Fibroblast of lung (primary cell): ENCODE data around the gene DNAJC3. TPM values are rescaled to one million over a fixed set of nuclear protein-coding genes. Genes with fewer than 3 reads are reported as not detected.

Source experiments
- DNase-seq, 2 donors: peaks; one replicate each; pipeline versions ENCODE4 v3.0.0 to v3.0.0-alpha.2; 2010; ENCODE audit warnings: low read depth in 2 of 2
- H2AFZ ChIP-seq: 2 replicates; pipeline ENCODE4 v1.5.1; 2012; ENCODE audit warnings: low read length, control low read depth, inconsistent platforms
- H3K27ac ChIP-seq: 2 replicates; pipeline ENCODE4 v1.5.1; 2011; ENCODE audit warnings: low read length, control low read depth; ENCODE audit not compliant: insufficient read depth
- H3K27me3 ChIP-seq: 2 replicates; pipeline ENCODE4 v1.5.1; 2011; ENCODE audit warnings: mild to moderate bottlenecking, low read length; ENCODE audit not compliant: control insufficient read depth, insufficient read depth
- H3K36me3 ChIP-seq: 2 replicates; pipeline ENCODE4 v1.5.1; 2011; ENCODE audit warnings: low read length; ENCODE audit not compliant: control insufficient read depth, insufficient read depth
- H3K4me1 ChIP-seq: 2 replicates; pipeline ENCODE4 v1.5.1; 2011; ENCODE audit warnings: low read length; ENCODE audit not compliant: control insufficient read depth, insufficient read depth; ENCODE audit errors: extremely low read depth
- H3K4me2 ChIP-seq: 2 replicates; pipeline ENCODE4 v1.5.1; 2011; ENCODE audit warnings: low read length, control low read depth; ENCODE audit not compliant: insufficient read depth; ENCODE audit errors: extremely low read depth
- H3K4me3 ChIP-seq, 4 experiments: fragments of 200-600 bp in 1 of 4; sonication (generic) in 1 of 4; replicated peaks in 1 of 4; 2 replicates each; pipeline ENCODE4 v1.5.1; 2011 to 2016; ENCODE audit warnings: low read length in 4 of 4, low read depth in 3 of 4, mild to moderate bottlenecking in 3 of 4, control low read depth in 2 of 4, inconsistent platforms in 1 of 4, mixed read lengths in 1 of 4; ENCODE audit not compliant: insufficient read depth in 1 of 4; ENCODE audit errors: control extremely low read depth in 1 of 4
- H3K79me2 ChIP-seq: 2 replicates; pipeline ENCODE4 v1.5.1; 2012; ENCODE audit warnings: mild to moderate bottlenecking, low read length, inconsistent platforms; ENCODE audit not compliant: control insufficient read depth, insufficient read depth
- H3K9ac ChIP-seq: 2 replicates; pipeline ENCODE4 v1.5.1; 2011; ENCODE audit warnings: mild to moderate bottlenecking, low read length, control low read depth; ENCODE audit not compliant: insufficient read depth
- H3K9me3 ChIP-seq: 2 replicates; pipeline ENCODE4 v1.5.1; 2012; ENCODE audit warnings: low read depth, low read length; ENCODE audit not compliant: control insufficient read depth, insufficient read depth
- H4K20me1 ChIP-seq: 2 replicates; pipeline ENCODE4 v1.5.1; 2011; ENCODE audit warnings: low read length; ENCODE audit not compliant: control insufficient read depth, insufficient read depth; ENCODE audit errors: extremely low read depth
- EZH2 ChIP-seq: IDR thresholded peaks from 2 replicates; pipeline ENCODE4 v1.5.1; 2012; ENCODE audit warnings: low read length, control low read depth, mild to moderate bottlenecking; ENCODE audit errors: missing control alignments
- polyA plus RNA-seq, 2 donors: library from polyadenylated mRNA; depleted of rRNA in 1 of 2; stranded (reverse) in 1 of 2; unstranded in 1 of 2; fragments of >200 nt; gene quantifications; 2 replicates each; pipeline ENCODE4 v1.2.1, GENCODE V29; 2011 to 2012; ENCODE audit warnings: missing spikeins in 1 of 2
- total RNA-seq: library from RNA; depleted of rRNA; stranded (reverse); fragments of >200 nt; gene quantifications from 2 replicates; pipeline ENCODE4 v1.2.1, GENCODE V29; 2014
- TF ChIP-seq, protein P1 (sequence below), 2 donors: IDR thresholded peaks in 1 of 2; conservative IDR thresholded peaks in 1 of 2; 1 replicate in 1 of 2; 2 replicates in 1 of 2; pipeline ENCODE4 v1.5.1; 2011 to 2012; ENCODE audit warnings: low read length in 2 of 2, control low read depth in 1 of 2, inconsistent platforms in 1 of 2, low read depth in 1 of 2, mild to moderate bottlenecking in 1 of 2

DNAJC3 gene
- total and polyA plus RNA-seq, 2 donors (not counting 1 experiment from before 2014, with no cell fraction given): 37.6 to 55.5 TPM

GRCh38 chr13:95822303-95822702 is 145.4 kb downstream of the DNAJC3 start:
- Histone ChIP-seq H2AFZ (no peak overlapping the region), H4K20me1 (no peaks in the 10 kb centered on the region), H3K4me1 (no peaks in the 10 kb centered on the region), H3K27ac (no peak overlapping the region), H3K4me2 (no peak overlapping the region), H3K9ac (no peak overlapping the region), H3K9me3 (no peaks in the 10 kb centered on the region), H3K36me3 (no peaks in the 10 kb centered on the region), H3K79me2 (no peaks in the 10 kb centered on the region), H3K4me3 (no peak overlapping the region), H3K27me3 (no peaks in the 10 kb centered on the region)
- no peak for TF ChIP-seq EZH2
- TF ChIP-seq, protein P1, sequence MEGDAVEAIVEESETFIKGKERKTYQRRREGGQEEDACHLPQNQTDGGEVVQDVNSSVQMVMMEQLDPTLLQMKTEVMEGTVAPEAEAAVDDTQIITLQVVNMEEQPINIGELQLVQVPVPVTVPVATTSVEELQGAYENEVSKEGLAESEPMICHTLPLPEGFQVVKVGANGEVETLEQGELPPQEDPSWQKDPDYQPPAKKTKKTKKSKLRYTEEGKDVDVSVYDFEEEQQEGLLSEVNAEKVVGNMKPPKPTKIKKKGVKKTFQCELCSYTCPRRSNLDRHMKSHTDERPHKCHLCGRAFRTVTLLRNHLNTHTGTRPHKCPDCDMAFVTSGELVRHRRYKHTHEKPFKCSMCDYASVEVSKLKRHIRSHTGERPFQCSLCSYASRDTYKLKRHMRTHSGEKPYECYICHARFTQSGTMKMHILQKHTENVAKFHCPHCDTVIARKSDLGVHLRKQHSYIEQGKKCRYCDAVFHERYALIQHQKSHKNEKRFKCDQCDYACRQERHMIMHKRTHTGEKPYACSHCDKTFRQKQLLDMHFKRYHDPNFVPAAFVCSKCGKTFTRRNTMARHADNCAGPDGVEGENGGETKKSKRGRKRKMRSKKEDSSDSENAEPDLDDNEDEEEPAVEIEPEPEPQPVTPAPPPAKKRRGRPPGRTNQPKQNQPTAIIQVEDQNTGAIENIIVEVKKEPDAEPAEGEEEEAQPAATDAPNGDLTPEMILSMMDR (conservative IDR thresholded peaks at IDR 0.05 in 1 of 2, IDR thresholded peaks at IDR 0.05 in 1 of 2; ENCODE audit: low read depth in 1 of 2, low read length in 2 of 2): no peak
- DNase-seq: no peak

GRCh38 chr13:95833126-95833525 is 156.2 kb downstream of the DNAJC3 start:
- Histone ChIP-seq H3K9ac (no peak overlapping the region), H3K27me3 (no peaks in the 10 kb centered on the region), H4K20me1 (no peaks in the 10 kb centered on the region), H3K4me1 (no peaks in the 10 kb centered on the region), H3K27ac (no peak overlapping the region), H3K9me3 (no peaks in the 10 kb centered on the region), H3K4me3 (no peak overlapping the region), H3K79me2 (no peaks in the 10 kb centered on the region), H2AFZ (no peak overlapping the region), H3K36me3 (no peaks in the 10 kb centered on the region), H3K4me2 (no peak overlapping the region)
- no peak for DNase-seq
- TF ChIP-seq, protein P1 (conservative IDR thresholded peaks at IDR 0.05 in 1 of 2, IDR thresholded peaks at IDR 0.05 in 1 of 2; ENCODE audit: low read depth in 1 of 2, low read length in 2 of 2): no peak
- no peak for TF ChIP-seq EZH2

GRCh38 chr13:95833719-95834118 is 156.8 kb downstream of the DNAJC3 start:
- Histone ChIP-seq H3K4me1 (no peaks in the 10 kb centered on the region), H4K20me1 (no peaks in the 10 kb centered on the region), H3K36me3 (no peaks in the 10 kb centered on the region), H3K4me3 (no peak overlapping the region), H2AFZ (no peak overlapping the region), H3K9ac (no peak overlapping the region), H3K9me3 (no peaks in the 10 kb centered on the region), H3K27ac (no peak overlapping the region), H3K27me3 (no peaks in the 10 kb centered on the region), H3K4me2 (no peak overlapping the region), H3K79me2 (no peaks in the 10 kb centered on the region)
- TF ChIP-seq EZH2: no peak
- TF ChIP-seq, protein P1 (conservative IDR thresholded peaks at IDR 0.05 in 1 of 2, IDR thresholded peaks at IDR 0.05 in 1 of 2; ENCODE audit: low read depth in 1 of 2, low read length in 2 of 2): no peak
- peak; percentile 10 to 29 for DNase-seq
